IMR-90 (cell line): ENCODE data around the gene ANKRD55. TPM values are rescaled to one million over a fixed set of nuclear protein-coding genes. Genes with fewer than 3 reads are reported as not detected.

Source experiments
- ATAC-seq: fragments of 200-7000 bp; cut with Tn5 transposase; 2 replicates; pipeline ENCODE4 v1.9.1; 2020; ENCODE audit warnings: low read depth, mild to moderate bottlenecking, moderate library complexity
- BruUV-seq: library from RNA; stranded (reverse); fragments of 400-500 nt; replicated peaks from 2 replicates; lab custom pipeline; 2021; lab: Mats Ljungman, UMichigan
- CTCF ChIA-PET: fragments of 300-600 bp; formaldehyde crosslinking; extraction: SDS; loops from one replicate; lab custom pipeline; 2021; ENCODE audit warnings: antibody characterized with exemption; lab: Yijun Ruan, JAX
- POLR2A ChIA-PET: fragments of 300-600 bp; sonication (Branson Sonifier 250); formaldehyde crosslinking; loops from one replicate; lab custom pipeline; 2022; ENCODE audit warnings: antibody characterized with exemption; ENCODE audit not compliant: unreplicated experiment; lab: Charles Lee
- DNase-seq: peaks from one replicate; pipeline ENCODE4 v3.0.0; 2013
- H2AFZ ChIP-seq: replicated peaks from 2 replicates; pipeline ENCODE3; 2013; ENCODE audit warnings: low read length, mild to moderate bottlenecking; ENCODE audit not compliant: poor library complexity
- H2AK5ac ChIP-seq: 2 replicates; pipeline ENCODE4 v1.6.1; 2013; ENCODE audit warnings: low read depth, low read length, inconsistent platforms
- H2AK9ac ChIP-seq: replicated peaks from 2 replicates; pipeline ENCODE3; 2013; ENCODE audit warnings: mild to moderate bottlenecking, low read depth, low read length, moderate library complexity; ENCODE audit not compliant: poor library complexity
- H2BK120ac ChIP-seq: 2 replicates; pipeline ENCODE4 v1.6.1; 2013; ENCODE audit warnings: low read depth, low read length, inconsistent platforms
- H2BK15ac ChIP-seq: 3 replicates; pipeline ENCODE4 v1.6.1; 2013; ENCODE audit warnings: low read depth, low read length, inconsistent platforms
- H2BK20ac ChIP-seq: 2 replicates; pipeline ENCODE4 v1.6.1; 2013; ENCODE audit warnings: low read depth, mild to moderate bottlenecking, inconsistent platforms, low read length, moderate library complexity
- H2BK5ac ChIP-seq: 2 replicates; pipeline ENCODE4 v1.6.1; 2013; ENCODE audit warnings: mild to moderate bottlenecking, low read depth, low read length, inconsistent platforms; ENCODE audit not compliant: poor library complexity, severe bottlenecking
- H3K14ac ChIP-seq: replicated peaks from 2 replicates; pipeline ENCODE4 v1.6.1; 2013; ENCODE audit warnings: low read depth, low read length, inconsistent platforms
- H3K18ac ChIP-seq: 2 replicates; pipeline ENCODE4 v1.6.1; 2013; ENCODE audit warnings: low read depth, low read length, control low read depth
- H3K23ac ChIP-seq: 2 replicates; pipeline ENCODE4 v1.6.1; 2013; ENCODE audit warnings: low read depth, low read length, inconsistent platforms
- H3K27ac ChIP-seq: 2 replicates; pipeline ENCODE4 v1.5.1; 2013; ENCODE audit warnings: mild to moderate bottlenecking, control low read depth, low read length; ENCODE audit not compliant: insufficient read depth
- H3K27me3 ChIP-seq: 2 replicates; pipeline ENCODE4 v1.6.1; 2013; ENCODE audit warnings: low read length; ENCODE audit not compliant: control insufficient read depth, insufficient read depth
- H3K36me3 ChIP-seq: 2 replicates; pipeline ENCODE4 v1.6.1; 2013; ENCODE audit warnings: low read length, mixed read lengths; ENCODE audit not compliant: control insufficient read depth, insufficient read depth
- H3K4ac ChIP-seq: 2 replicates; pipeline ENCODE4 v1.6.1; 2013; ENCODE audit warnings: low read depth, low read length, inconsistent platforms
- H3K4me1 ChIP-seq: 2 replicates; pipeline ENCODE4 v1.6.1; 2013; ENCODE audit warnings: low read length, mixed read lengths; ENCODE audit not compliant: control insufficient read depth, insufficient read depth
- H3K4me2 ChIP-seq: 2 replicates; pipeline ENCODE4 v1.6.1; 2013; ENCODE audit warnings: low read depth, mild to moderate bottlenecking, control low read depth, low read length, moderate library complexity
- H3K4me3 ChIP-seq: 2 replicates; pipeline ENCODE4 v1.5.1; 2013; ENCODE audit warnings: low read depth, mild to moderate bottlenecking, control low read depth, low read length, moderate library complexity; ENCODE audit not compliant: insufficient read depth
- H3K56ac ChIP-seq: 2 replicates; pipeline ENCODE4 v1.6.1; 2013; ENCODE audit warnings: low read length, inconsistent platforms; ENCODE audit not compliant: insufficient read depth; ENCODE audit errors: extremely low read depth
- H3K79me1 ChIP-seq, 2 experiments: 2 replicates each; pipeline ENCODE4 v1.6.1; 2013; ENCODE audit warnings: low read length in 2 of 2, inconsistent platforms in 1 of 2, low read depth in 1 of 2
- H3K9ac ChIP-seq: 2 replicates; pipeline ENCODE4 v1.6.1; 2013; ENCODE audit warnings: low read depth, low read length, control low read depth
- H3K9me1 ChIP-seq: 2 replicates; pipeline ENCODE4 v1.6.1; 2013; ENCODE audit warnings: low read length, inconsistent platforms; ENCODE audit not compliant: insufficient read depth
- H3K9me3 ChIP-seq: 2 replicates; pipeline ENCODE4 v1.6.1; 2013; ENCODE audit warnings: low read length; ENCODE audit not compliant: control insufficient read depth, insufficient read depth
- H4K20me1 ChIP-seq: 2 replicates; pipeline ENCODE4 v1.6.1; 2013; ENCODE audit warnings: low read length, inconsistent platforms; ENCODE audit not compliant: insufficient read depth
- H4K5ac ChIP-seq: 2 replicates; pipeline ENCODE4 v1.6.1; 2013; ENCODE audit warnings: mild to moderate bottlenecking, low read depth, low read length, control low read depth
- H4K8ac ChIP-seq, 2 experiments: 2 replicates each; pipeline ENCODE4 v1.6.1; 2013; ENCODE audit warnings: low read depth in 2 of 2, low read length in 2 of 2, control low read depth in 1 of 2, inconsistent platforms in 1 of 2
- H4K91ac ChIP-seq: 2 replicates; pipeline ENCODE4 v1.6.1; 2013; ENCODE audit warnings: low read depth, low read length, inconsistent platforms; ENCODE audit not compliant: insufficient read depth
- BHLHE40 ChIP-seq: fragments of 150-350 bp; IDR thresholded peaks from 2 replicates; pipeline ENCODE4 v1.6.1; 2016; ENCODE audit warnings: mild to moderate bottlenecking, low read depth, low read length
- CHD1 ChIP-seq: IDR thresholded peaks from 2 replicates; pipeline ENCODE4 v1.6.1; 2012; ENCODE audit warnings: low read depth, low read length, improper control_type of control experiment
- CTCF ChIP-seq: conservative IDR thresholded peaks from 2 replicates; pipeline ENCODE4 v1.5.1; 2012; ENCODE audit warnings: mild to moderate bottlenecking, low read depth, low read length, improper control_type of control experiment
- FOS ChIP-seq: fragments of 150-350 bp; IDR thresholded peaks from 2 replicates; pipeline ENCODE4 v1.6.1; 2016; ENCODE audit warnings: low read depth, low read length
- MXI1 ChIP-seq: IDR thresholded peaks from 2 replicates; pipeline ENCODE4 v1.6.1; 2012; ENCODE audit warnings: low read depth, mild to moderate bottlenecking, low read length, moderate library complexity, borderline replicate concordance
- POLR2A ChIP-seq: IDR thresholded peaks from 2 replicates; pipeline ENCODE4 v1.6.1; 2012; ENCODE audit warnings: mild to moderate bottlenecking, low read depth, low read length
- RCOR1 ChIP-seq: IDR thresholded peaks from 2 replicates; pipeline ENCODE4 v1.6.1; 2012; ENCODE audit warnings: mild to moderate bottlenecking, low read length, improper control_type of control experiment; ENCODE audit not compliant: insufficient replicate concordance
- RFX5 ChIP-seq: IDR thresholded peaks from 2 replicates; pipeline ENCODE4 v1.8.0; 2012; ENCODE audit warnings: low read depth, mild to moderate bottlenecking, low read length, moderate library complexity
- WGBS, 2 experiments: methylation state at CpG; one replicate each; pipeline versions ENCODE4 v1.1.5 to v1.1.7; 2013; ENCODE audit warnings: missing lambda C conversion rate in 2 of 2; ENCODE audit not compliant: insufficient read length in 1 of 2; ENCODE audit errors: extremely low coverage in 2 of 2; 5-methylcytosine and 5-hydroxymethylcytosine counted together
- dilution Hi-C: fragments of 300-500 bp; cut with HindIII; formaldehyde crosslinking; loops from one replicate; pipeline ENCODE4 v1.14.3; 2018; ENCODE audit warnings: low sequenced_read_pairs; ENCODE audit not compliant: unreplicated experiment
- in situ Hi-C: fragments of 300-500 bp; cut with MboI; formaldehyde crosslinking; loops from 3 replicates; pipeline ENCODE4 v1.14.3; 2019; ENCODE audit warnings: low sequenced_read_pairs, inconsistent platforms, mixed read lengths
- intact Hi-C: fragments of 100-400 bp; cut with micrococcal nuclease; formaldehyde crosslinking; loops from 2 replicates; pipeline ENCODE4 v1.10.0; 2022
- polyA plus RNA-seq, 3 experiments: library from polyadenylated mRNA; depleted of rRNA; stranded (reverse); fragments of >200 nt; gene quantifications; 2 replicates each; pipeline ENCODE4 v1.2.3, GENCODE V29; 2012; ENCODE audit warnings: low replicate concordance in 1 of 3
- total RNA-seq: library from RNA; depleted of rRNA; stranded (reverse); fragments of >200 nt; gene quantifications from 2 replicates; pipeline ENCODE4 v1.2.3, GENCODE V29; 2012

The ANKRD55 gene
- total and polyA plus RNA-seq, 2 of the 4 experiments (the other 2 are of a cell fraction), result not detected

DNA sequence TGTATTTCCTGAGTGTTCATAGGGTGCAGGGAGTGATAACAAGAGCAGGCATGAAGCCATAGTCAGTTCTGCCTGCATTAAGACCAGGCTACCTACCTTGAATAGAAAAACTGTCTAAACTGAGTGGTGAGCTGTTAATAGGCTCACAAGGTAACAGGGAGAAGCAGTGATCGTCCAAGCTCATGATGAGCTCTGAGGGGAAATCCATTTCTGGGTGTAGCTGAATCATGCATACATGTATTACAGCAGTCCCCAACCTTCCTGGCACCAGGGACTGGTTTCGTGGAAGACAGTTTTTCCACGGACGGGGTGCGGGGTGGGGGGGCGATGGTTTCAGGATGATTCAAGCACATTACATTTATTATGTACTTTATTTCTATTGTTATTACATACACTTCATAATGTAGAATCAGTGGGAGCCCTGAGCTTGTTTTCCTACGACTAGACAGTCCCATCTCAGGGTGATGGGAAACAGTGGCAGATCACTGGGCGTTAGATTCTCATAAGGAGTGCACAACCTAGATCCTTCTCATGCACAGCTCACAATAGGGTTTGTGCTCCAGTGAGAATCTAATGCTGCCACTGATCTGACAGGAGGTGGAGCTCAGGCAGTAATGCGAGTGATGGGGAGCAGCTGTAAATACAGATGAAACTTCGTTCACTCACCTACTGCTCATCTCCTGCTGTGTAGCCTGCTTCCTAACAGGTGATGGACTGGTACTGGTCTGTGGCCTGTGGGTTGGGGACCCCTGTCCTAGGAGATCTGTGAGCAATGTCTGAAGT, 138.4 kb downstream of the ANKRD55 start (continued):
- TF ChIP-seq CHD1, result no peak

GRCh38 chr5:56093970-56094369, 139.2 kb downstream of the ANKRD55 start:
- ChIA-PET CTCF (no interaction called here), POLR2A (no interaction called here)
- Histone ChIP-seq H3K9ac (no peak overlapping the region), H3K9me1 (peaks cover 8% of the 10 kb centered on the region), H2BK5ac (no peak overlapping the region), H3K79me1 (no peaks in the 10 kb centered on the region), H2BK15ac (no peak overlapping the region), H3K27me3 (no peaks in the 10 kb centered on the region), H3K4me1 (peaks cover 8% of the 10 kb centered on the region), H3K36me3 (no peaks in the 10 kb centered on the region), H4K8ac (no peak overlapping the region), H4K91ac (no peak overlapping the region), H2AFZ (no peak overlapping the region), H2BK120ac (no peak overlapping the region), H3K27ac (no peak overlapping the region), H2BK20ac (no peak overlapping the region), H4K20me1 (no peaks in the 10 kb centered on the region), H2AK9ac (no peak overlapping the region), H3K14ac (no peak overlapping the region), H4K5ac (no peak overlapping the region), H3K4me3 (no peak overlapping the region), H3K18ac (no peak overlapping the region), H3K4ac (no peak overlapping the region), H2AK5ac (no peak overlapping the region), H3K9me3 (no peaks in the 10 kb centered on the region), H3K23ac (no peak overlapping the region), H3K56ac (no peak overlapping the region), H3K4me2 (no peak overlapping the region)
- no TSS peak for BruUV-seq
- intact Hi-C loops (no loop called here), dilution Hi-C loops (no loop called here), in situ Hi-C loops (no loop called here)
- no CpG with 5 or more reads among the region's 2 CpGs for WGBS, 2 experiments
- no peak for TF ChIP-seq CHD1
- TF ChIP-seq RCOR1, result no peak
- no peak for TF ChIP-seq POLR2A
- TF ChIP-seq RFX5, result no peak
- no peak for TF ChIP-seq BHLHE40
- no peak for TF ChIP-seq FOS
- no peak for TF ChIP-seq MXI1
- no peak for TF ChIP-seq CTCF
- no peak for ATAC-seq
- no peak for DNase-seq
